Activated CD4-positive, alpha-beta T cell treated with anti-CD3 and anti-CD28 coated beads, Interleukin-2, amount 50 U/mL, for 16 hours (primary cell): ENCODE measurements around the gene XRCC3.

Source experiments
- DNase-seq: peaks from one replicate; pipeline ENCODE4 v3.0.0-alpha.2; 2020

XRCC3 gene

GRCh38 chr14:103715052-103716000 lies at the start of gene XRCC3, which contains the start of gene ZFYVE21:
Gene XRCC3 (minus strand): TSS chr14:103715451. CDS start chr14:103711087, 4,364 bp downstream.
Gene ZFYVE21 (plus strand): TSS chr14:103715810. CDS start chr14:103715842, 32 bp downstream.
- DNase-seq, result peak; percentile 100

DNA sequence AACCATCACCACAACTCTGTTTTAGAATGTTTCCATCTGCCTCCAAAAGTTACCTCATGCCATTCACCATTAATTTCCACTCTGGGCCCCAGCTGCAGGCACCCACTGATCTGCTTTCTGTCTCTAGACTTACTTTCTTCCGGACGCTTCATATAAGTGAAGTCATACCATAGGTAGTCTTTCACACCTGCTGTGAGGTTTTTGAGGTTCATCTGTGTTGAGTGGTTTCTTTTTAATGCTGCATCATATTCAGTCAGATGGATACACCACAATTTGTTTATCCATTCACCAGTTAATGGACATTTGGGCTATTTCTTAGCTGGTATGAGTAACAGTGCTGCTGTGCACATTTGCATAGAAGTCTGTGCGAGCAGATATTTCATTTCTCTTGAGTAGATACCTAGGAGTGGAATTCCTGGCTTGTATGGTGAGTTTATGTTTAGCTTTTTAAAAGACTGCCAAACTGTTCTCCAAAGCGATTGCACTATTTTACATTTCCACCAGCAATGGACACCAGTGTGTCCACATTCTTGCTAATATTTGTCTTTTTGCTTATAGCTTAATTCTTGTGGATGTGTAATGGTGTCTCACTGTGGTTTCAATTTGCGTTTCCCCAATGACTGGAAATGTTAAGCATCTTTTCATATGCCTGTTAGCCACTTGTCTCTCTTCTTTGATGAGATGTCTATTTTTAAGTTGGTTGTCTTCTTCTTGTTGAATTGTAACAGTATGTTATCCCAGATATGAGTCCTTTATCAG lies 48.7 kb upstream of the XRCC3 start:
- DNase-seq, result peak; percentile 27

DNA sequence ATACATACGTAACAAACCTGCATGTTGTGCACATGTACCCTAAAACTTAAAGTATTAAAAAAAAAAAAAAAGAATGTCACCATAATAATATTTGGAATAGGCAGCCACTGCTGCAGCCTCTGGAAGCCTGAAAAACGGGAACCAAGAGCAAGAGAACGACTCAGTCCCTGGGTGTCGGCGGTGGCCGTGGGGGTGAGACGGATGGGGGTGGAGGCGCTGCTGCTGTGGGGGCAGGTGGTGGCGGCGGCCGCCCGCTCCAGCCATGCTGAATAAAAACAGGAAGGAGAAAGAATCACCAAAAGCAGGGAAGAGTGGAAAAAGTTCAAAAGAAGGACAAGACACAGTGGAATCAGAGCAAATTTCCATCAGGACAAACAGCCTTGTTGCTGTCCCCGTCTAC lies 47.3 kb upstream of the XRCC3 start:
- no peak for DNase-seq

DNA sequence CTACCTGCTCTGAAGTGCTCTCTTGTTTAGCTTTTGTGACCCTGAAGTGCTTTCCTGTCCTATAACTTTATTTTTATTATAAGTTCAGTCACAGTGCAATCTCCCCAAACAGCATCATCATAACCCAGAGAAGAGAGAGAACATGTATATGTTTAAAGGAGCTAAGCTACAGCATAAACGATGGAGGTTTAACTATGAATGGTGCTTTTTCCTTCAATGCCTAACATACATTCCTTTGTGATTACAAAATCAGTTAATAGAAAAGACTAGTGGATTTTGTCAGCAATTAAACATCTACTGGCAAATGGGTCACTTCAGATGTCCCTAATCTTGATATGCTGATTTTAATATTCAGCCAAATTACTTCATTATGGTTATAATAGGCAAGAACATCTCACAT lies 46.8 kb upstream of the XRCC3 start:
- no peak for DNase-seq

- DNase-seq, result no peak
Observed at GRCh38 chr14:103758059-103758776, 43.0 kb upstream of the XRCC3 start.

GRCh38 chr14:103755060-103755459 lies 39.8 kb upstream of the XRCC3 start:
- DNase-seq, result no peak

- DNase-seq, result no peak
Observed at GRCh38 chr14:103753774-103754173, 38.5 kb upstream of the XRCC3 start.

GRCh38 chr14:103749860-103750259 lies 34.6 kb upstream of the XRCC3 start:
- no peak for DNase-seq

GRCh38 chr14:103749452-103749851 lies 34.2 kb upstream of the XRCC3 start:
- DNase-seq, result no peak

DNA sequence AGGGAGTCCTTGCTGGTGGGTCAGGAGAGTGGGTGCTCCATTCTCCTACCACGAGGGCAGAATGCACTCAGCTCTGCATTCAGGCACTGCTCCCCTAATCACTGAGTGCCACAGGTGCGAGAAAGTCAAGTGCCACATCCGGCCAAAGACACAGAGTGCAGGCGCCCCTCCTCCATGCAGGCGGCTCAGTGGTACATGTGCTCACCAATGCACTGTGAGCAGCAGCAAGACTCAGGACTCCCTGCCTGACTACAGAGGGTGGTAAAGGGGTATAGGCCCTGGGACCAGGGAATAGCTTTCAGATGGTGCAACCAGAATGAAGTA lies 33.2 kb upstream of the XRCC3 start:
- DNase-seq, result peak; percentile 59

- no peak for DNase-seq
Observed at GRCh38 chr14:103746701-103747100, 31.4 kb upstream of the XRCC3 start.

GRCh38 chr14:103745424-103745823 lies 30.2 kb upstream of the XRCC3 start:
- no peak for DNase-seq

DNA sequence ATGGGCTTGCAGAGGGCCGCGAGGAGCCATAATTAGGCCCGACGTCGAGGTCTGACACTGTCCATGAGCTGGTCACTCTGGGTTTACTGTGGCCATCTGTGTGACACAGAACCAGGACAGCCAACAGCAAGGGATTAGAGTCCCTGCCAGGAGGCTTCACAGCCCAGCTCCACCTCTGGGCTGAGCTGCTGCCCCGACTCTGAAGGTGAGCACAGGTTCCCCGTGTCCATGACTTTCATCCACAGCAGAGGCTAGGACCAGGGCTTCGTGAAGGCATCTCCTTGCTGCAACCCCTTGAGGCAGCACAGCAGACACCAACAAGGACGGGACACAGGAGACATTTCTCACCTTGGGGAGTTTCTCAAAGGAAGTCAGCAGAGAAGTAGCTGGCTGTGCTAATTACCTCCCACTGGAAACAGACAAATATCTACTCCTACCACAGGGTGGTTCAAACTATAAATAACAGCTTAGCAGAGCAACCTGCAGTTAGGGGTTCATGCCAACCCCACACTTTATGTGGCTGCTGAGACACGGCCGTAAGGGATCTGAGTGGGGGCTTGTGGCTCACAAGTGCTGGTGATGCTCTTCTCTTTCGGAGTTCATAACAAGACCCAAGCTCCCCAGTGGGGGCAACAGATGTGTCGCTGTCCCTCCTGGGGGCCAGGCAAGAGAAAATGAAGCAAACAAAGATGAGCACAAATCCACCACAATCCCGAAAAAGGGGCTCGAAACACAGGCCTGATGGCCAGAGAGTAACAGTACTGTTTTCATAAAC lies 29.6 kb upstream of the XRCC3 start:
- DNase-seq, result no peak

- no peak for DNase-seq
Observed at GRCh38 chr14:103743691-103744090, 28.4 kb upstream of the XRCC3 start.

DNA sequence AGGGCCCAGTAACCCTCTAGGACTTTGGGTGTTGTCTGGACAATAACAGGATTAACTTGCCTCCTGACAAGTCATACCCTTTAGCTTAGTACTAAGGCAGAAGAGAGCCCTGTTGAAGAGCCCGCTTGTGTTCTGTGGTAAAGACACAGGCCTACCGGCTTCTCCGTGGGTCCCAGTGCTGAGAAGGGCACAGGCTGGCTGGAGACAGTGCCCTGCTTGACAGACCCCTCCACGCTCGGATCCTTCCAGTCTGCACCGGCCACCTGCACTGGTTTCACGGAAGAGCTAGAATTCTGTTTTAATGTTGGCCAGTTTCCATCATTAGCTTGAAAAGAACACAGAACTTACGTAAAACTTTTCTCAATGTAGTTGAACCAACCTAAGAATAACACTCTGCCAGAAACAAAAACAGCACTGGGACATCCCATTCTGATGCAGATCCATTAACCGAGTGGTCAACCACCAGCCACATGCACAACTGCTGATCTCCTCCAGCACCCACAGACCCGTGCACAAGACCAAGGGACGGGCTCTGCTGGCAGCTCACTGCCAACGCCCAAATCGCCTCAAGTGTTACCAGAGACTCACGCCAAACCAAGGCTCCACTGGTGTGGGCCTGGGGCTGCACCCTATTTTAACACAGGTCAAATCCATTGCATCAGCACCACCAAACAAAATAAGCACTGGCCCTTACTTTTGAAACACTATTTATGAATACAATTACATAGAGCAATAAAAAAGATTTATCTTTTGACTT lies 27.4 kb upstream of the XRCC3 start:
- DNase-seq, result no peak

- no peak for DNase-seq
Observed at GRCh38 chr14:103741876-103742275, 26.6 kb upstream of the XRCC3 start.

DNA sequence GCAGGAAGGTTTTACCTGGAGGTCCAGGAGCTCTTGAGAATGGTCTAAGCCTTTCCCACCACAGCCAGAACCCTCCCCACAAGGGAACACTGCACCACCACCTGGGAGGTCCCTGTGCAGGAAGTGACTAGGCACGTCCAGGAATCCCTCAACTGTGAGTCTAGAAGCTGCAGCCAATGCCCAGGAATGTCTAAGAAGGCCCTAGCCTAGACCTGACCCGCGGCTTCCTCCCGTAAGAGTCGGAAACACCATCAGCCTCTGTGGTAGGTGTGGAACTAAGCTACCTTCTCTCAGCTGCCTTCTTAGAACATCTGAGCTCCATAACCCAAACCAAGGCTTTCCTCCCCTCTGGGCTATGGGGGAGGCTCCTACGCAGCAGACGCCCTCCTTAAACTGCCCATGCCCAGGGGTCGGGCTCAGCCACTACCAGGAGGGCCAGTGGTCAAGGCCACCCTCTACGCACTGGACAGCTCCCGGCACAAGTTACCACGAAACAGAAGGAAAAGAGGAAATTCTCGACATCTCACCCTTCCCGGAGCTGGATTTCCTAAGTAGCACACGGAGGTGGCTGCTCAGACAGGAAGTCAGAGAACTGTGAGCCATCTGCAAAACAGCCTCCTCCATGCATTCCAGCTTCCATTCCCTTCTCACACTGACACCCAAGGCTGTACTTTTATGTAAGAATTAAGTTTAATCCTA lies 25.9 kb upstream of the XRCC3 start:
- DNase-seq, result no peak

DNA sequence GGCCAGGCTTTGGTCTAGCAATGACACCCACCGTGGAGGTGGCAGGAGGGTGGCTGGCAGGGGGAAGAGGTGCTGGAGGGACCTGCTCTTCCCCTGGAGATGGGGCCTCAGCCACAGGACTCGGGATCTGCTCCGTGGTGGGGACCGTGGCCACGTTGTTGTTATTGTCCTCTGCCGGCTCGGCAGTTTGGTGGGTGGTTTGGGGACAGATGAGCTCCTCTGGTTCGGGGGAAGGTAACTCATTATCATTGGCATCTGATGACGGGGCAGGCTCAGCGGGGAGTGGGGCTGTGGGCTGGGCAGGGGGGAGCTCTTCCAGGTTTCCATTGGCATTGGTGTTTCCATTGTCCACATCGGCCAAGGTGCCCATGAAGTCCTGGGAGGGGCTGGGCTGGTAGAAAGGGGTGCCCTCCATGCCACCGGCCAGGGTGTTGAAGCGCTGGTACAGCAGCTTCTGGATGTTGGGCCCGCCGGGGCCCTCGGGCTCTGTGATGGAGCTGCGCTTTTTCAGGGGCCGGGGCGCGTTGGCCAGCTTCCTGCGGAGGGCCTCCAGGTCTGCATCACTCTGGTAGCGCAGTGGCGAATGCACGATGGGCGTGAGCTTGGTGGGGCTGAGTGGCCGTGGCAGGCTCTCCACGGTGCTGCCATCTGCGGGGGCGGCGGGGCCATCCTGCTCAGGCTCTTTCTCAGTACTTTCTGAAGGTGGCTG lies 24.7 kb upstream of the XRCC3 start:
- DNase-seq, result no peak

- DNase-seq, result no peak
Observed at GRCh38 chr14:103739466-103739792, 24.2 kb upstream of the XRCC3 start.

DNA sequence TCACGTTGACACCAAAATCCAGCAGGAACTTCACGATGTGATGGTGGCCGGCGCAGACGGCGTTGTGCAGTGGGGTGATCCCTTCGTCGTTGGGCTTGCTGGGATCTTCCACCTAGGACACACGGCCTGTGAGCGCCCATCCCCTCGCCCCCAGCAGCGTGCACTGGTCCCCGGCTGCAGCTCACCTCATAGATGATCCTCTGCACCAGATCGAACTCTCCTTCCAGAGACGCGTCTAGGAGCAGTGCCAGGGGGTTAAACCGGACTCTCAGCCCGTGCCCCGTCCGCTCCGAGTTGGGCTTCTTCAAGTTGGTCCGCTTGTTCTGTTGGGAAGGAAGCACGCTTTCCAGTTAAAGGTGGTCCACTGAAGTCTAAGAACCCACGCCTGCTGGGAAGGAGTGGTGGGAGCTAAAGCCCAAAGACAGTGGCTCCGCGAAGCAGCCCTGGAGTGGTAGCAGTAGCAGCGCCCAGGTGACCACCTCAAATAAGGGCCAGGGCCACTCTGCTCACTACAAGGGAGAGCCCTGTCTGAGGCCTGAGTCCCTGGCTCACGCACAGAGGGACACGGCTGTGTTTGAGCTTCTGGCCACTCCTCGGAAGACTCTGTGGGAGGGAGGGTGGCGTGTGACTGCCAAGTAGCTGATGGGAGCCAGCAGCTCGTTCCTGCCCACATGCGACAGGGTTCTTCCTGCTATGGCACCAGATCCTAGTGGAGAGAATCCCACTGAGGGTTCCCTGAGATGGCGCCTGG lies 23.6 kb upstream of the XRCC3 start:
- DNase-seq, result no peak
